Upper lobe of left lung (tissue), 4 donors: ENCODE data around the gene SP140.

Experiments used
- EP300 ChIP-seq, 4 donors: sonication (generic); formaldehyde crosslinking; IDR thresholded peaks; one replicate each; pipeline ENCODE4 v1.5.1; 2017; ENCODE audit warnings: antibody characterized with exemption in 4 of 4, control low read depth in 2 of 4
- TF ChIP-seq, protein P1 (sequence below), 6 experiments: fragments of 450-650 bp in 4 of 6; fragments of 200-600 bp in 2 of 6; sonication (generic) in 2 of 6; IDR thresholded peaks; one replicate each; pipeline ENCODE4 v1.5.1; 2016 to 2019; ENCODE audit warnings: antibody characterized with exemption in 6 of 6

DNA sequence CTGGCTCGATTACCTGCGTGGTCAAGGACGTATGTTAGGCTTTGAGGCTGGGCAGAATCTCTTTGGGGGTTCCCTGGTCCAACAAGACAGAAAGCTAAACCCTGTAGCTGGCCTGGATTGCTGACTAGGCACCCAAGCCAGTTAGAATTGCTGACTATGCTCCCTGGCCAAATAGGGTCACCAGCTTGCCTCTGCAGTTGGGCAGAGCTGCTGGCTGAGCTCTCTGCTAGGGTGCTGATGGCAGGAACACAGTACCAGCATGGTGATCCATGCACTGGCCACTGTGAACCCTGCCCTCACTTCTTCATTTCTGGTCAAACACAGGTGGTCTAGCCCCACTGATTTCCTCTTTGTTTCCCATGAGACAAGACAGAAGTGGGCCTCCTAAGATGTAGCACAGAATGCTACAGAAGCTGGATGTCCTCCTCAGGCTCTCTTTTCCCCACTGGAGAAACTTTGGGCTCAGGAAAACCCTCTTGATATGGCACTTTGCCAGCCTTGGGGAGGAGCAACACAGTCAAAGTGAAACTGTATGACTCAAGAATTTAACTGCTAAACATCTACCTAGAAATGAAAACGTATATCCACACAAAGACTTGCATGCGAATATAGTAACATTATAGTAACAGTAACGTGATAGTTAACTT, 122.2 kb downstream of the SP140 start:
- TF ChIP-seq, protein P1, sequence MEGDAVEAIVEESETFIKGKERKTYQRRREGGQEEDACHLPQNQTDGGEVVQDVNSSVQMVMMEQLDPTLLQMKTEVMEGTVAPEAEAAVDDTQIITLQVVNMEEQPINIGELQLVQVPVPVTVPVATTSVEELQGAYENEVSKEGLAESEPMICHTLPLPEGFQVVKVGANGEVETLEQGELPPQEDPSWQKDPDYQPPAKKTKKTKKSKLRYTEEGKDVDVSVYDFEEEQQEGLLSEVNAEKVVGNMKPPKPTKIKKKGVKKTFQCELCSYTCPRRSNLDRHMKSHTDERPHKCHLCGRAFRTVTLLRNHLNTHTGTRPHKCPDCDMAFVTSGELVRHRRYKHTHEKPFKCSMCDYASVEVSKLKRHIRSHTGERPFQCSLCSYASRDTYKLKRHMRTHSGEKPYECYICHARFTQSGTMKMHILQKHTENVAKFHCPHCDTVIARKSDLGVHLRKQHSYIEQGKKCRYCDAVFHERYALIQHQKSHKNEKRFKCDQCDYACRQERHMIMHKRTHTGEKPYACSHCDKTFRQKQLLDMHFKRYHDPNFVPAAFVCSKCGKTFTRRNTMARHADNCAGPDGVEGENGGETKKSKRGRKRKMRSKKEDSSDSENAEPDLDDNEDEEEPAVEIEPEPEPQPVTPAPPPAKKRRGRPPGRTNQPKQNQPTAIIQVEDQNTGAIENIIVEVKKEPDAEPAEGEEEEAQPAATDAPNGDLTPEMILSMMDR (IDR thresholded peaks at IDR 0.05) = no peak
- TF ChIP-seq EP300 (IDR thresholded peaks at IDR 0.05) = no peak
